GM21717 (cell line): ENCODE results near the gene CHRNB1.

Experiments used
- ATAC-seq: cut with Tn5 transposase; IDR thresholded peaks from one replicate; pipeline ENCODE4 v1.9.1; 2021; ENCODE audit warnings: mild to moderate bottlenecking, moderate library complexity; ENCODE audit not compliant: unreplicated experiment

The CHRNB1 gene, protein sequence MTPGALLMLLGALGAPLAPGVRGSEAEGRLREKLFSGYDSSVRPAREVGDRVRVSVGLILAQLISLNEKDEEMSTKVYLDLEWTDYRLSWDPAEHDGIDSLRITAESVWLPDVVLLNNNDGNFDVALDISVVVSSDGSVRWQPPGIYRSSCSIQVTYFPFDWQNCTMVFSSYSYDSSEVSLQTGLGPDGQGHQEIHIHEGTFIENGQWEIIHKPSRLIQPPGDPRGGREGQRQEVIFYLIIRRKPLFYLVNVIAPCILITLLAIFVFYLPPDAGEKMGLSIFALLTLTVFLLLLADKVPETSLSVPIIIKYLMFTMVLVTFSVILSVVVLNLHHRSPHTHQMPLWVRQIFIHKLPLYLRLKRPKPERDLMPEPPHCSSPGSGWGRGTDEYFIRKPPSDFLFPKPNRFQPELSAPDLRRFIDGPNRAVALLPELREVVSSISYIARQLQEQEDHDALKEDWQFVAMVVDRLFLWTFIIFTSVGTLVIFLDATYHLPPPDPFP

DNA sequence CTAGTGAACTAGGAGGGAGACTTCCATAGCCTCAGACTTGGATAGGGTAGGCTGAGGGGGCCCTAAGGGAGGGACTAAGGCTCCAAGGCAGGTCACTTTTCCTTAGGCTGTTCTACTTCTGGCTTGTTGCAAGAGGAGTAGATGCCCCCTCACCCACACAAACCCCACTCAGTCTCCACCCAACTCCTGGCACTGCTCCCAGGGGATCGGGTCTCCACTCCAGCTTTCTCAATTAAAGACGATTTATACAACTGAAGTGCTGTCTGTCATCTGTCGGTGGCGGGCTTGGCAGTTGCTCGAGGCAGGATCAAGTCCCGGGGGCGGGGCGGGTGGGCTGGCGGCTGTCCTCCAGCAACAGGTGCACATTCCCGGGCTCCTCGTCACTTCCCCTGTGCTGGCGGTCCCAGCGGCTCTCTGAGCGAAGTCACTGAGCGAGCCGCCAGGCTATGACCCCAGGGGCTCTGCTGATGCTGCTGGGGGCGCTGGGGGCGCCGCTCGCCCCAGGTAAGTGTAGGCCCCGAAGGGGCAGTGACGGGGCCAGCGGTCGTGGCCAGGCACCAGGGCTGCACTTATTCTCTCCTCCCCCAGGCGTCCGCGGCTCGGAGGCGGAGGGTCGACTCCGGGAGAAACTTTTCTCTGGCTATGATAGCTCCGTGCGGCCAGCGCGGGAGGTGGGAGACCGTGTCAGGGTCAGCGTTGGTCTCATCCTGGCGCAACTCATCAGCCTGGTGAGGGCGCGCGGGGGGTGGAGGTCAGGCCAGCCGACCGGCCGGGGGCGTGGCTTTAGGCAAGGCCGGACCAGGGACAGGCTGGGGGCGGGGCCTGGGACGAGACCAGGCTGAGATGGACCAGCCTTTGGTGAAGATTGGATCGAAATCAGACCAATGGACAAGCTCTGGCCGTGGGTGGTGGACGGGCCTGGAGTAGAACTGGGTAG lies at the start of gene CHRNB1:
TSS of gene CHRNB1 (plus strand) at position 380 of the 937 bp plus-strand sequence. CDS start at position 447, 67 bp downstream.
- ATAC-seq: no peak

DNA sequence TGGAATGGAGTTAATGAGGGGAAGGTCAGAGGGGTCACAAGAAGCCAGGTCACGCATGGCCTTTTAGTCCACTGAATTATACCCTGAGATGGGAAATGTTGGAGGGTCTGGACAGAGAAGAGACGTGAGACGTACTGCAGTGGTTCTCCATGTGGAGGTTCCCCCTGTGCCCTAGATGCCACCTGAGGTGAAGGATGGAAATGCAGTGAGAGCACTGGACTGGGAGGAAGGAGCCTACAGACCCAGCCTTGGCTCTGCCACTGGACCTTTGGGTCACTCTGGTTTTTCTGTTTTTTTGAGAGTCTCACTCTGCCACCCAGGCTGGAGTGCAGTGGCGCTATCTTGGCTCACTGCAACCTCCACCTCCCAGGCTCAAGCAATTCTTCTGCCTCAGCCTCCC lies 48.7 kb upstream of the CHRNB1 start:
- ATAC-seq: no peak

DNA sequence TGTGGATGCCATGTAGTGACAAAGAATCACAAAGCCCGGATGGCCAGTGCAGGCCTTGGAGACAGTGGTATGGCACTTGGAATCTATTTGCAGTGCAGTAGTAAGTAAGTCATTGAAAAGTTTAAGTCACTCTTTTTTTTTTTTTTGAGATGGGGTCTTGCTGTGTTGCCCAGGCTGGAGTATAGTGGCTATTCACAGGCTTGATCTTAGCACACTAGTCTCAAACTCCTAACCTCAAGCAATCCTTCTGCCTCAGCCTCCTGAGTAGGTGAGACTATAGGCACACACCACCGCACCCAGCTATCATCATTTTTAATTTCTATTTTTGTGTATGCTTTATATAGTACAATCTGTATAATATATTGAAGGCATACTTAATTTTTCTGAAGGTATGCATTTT lies 46.2 kb upstream of the CHRNB1 start:
- ATAC-seq: no peak

DNA sequence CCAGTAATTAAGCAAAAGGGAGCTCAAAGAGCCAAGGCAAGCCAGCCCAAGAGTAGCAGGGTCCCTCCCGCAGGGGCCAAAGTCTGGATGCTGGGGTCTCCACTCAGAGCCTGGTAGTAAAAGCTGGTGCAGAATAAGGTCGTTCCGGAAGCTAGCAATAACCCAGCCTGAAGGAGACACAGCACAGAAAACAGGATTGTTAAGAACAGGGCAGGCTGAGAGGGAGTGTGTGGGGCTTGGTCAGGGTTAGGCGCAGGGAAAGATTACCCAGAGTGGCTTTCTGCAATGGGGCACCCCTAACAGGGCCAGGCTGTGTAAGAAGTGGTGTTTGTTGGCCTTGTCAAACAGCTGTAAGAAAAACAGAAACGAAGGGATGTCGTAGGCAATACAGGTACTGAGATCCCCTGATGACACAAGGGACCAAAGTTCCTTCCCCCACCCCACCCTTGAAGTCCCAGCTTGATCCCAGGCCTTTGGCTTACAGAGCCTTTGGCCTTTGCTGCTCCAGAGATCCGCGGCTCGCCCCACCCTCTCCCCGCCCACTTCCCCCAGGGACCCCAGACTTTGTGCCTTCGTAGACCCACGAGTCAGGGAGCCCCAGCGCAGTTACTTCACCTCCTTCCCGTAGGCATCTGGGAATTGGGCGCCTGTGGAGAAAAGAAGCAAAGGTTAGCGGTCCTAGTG lies 41.7 kb upstream of the CHRNB1 start:
- ATAC-seq: no peak

DNA sequence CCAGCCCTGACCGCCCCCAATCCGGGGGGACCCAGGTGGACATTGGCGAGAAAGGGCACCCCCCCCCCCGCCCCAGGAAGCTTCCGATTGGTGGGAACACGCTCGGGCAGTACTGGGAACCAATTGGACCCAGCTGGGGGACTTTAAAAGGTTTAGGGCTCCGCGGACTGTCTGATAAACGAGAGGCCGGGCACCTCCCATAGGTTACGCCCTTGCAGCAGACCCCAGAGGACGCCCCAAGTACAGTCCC lies 41.2 kb upstream of the CHRNB1 start:
- ATAC-seq: no peak

DNA sequence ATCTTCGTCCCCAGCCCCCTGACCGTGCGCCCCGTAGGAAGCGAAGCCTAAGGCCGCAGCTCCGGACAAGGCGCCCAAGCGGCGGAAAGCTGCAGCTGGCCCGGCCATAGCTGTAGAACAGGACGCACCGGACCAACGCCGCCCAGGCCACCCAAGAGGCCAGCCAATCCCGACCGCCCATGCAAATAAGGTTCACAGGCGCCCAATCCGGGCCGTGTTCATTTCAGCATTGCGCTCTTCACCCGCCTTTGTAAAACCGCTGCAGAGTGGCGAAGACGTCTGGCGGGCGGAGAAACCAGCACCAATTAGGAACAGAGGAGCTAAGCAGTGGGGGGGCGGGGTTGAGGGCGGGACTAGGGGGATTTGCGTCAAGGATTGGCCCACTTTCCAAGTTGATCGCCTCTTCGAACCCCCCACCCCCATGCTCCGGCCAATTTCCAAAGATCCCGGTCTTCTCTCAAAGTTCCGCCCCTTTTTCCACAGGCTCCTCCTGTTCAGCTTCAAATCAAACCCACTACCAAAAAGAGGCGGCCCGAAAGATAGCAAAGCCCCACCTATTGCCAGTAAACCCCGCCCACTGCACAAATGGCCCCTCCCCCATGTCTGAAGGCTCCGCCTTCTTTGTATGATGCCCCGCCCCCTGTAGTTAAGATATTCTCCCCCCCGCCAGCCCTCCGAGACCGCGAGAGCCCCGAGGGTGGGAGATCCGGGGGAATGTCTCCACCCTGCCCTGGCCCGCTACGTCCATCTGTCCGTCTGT lies 40.7 kb upstream of the CHRNB1 start, which contains the start of gene TMEM256:
TSS of gene TMEM256 (minus strand) at position 121 of the 760 bp plus-strand sequence. CDS start at position 108, 13 bp downstream.
- ATAC-seq: peak; percentile 75

DNA sequence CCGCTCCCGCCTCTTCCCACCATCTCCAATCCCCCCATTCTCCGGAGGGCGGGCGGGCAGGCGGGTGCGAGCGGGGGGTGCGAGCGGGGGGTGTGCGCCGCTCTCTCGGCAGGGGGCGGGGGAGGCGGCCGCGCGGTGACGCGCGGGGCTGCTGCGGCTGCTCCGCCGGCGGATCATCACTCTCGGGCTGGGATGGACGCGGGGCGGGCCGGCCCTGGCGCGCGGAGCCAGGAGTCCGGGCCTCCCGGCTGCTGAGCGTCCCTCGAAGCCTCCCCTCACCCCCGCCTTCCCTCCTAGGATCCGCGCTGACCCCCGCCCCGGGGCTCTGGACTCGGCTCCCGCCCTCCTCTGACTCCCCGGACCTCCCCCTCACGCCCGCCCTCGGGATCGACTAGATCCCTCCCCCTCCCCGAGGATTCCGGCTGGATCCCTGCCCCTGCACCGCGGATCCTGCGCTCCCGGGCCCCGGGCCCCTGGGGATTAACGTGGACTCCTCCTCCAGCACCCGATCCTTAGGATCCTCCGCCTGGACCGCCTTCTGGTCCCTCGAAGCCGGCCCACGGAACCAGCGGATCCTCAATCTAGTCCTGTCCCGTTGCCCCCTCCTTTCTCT lies 40.0 kb upstream of the CHRNB1 start:
- ATAC-seq: peak; percentile 7

DNA sequence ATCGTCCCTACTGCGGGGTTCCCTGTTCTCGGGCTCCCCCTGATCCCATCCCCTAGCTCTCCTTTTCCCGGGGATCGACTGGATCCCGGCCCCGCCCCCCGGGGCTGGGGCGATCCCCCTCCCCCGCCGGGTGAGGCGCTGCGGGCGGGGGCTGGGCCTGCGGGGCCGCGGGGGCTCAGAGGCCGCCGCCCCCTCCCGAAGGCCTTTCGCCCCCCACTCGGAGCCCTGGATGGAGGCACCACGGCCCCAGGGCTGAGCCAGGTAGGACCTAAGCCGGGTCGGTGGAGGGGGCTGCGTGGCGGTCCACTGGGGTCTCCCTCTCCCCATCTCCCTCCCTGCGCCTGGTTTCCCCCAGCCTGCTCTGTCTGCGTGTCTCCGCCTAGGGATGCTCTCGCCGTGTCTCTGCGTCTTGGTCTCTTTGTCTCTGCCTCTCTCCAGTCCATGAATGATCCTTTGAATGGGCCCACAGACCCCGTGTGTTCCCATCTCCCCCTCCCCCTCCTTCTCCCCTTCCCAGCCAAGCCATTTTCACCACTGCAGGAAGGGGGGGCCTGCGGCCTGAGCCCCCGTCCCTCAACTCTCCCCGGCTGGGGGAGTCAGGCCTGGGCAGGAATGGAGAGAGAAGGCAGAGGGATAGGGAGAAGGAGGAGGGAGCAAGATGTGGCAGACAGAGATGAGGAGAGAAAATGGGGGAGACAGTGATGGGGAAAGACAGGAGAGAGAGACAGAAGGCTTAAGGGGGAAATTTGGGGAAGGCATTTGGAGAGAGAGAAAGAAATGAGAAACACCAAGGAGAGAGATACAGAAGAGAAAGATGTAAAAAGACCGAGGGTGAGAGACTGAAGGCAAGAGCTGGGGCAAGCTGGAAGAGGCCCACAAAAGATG lies 39.3 kb upstream of the CHRNB1 start:
- ATAC-seq: no peak

DNA sequence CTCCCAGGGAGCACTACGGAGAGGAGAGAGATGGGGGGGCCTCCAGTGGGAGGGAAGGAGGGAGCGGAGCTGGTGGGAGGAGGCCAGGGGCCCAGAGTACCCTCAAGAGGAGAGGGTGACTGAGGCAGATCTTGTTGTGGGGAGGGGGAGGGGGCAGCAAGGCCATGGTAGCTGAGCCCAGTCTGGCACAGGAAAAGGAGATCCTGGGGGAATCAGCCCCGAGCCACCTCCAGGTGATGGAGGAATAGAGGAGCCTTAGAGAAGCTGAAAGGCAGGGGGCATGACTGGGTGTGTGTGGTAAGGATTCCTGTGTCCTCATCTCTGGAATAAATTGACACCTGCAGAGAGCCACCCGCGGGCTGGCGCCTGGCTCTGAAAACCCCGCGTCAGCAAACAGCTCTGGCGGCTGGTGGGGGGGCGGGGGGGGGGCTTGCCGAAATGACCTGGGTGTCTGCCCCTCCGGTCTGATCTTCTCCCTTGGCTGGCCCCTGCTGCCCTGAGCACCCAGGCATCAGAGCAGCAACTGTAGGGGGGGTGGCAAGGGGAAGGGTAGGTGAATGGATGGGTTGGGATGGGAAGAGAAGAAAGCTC lies 38.5 kb upstream of the CHRNB1 start:
- no peak for ATAC-seq

DNA sequence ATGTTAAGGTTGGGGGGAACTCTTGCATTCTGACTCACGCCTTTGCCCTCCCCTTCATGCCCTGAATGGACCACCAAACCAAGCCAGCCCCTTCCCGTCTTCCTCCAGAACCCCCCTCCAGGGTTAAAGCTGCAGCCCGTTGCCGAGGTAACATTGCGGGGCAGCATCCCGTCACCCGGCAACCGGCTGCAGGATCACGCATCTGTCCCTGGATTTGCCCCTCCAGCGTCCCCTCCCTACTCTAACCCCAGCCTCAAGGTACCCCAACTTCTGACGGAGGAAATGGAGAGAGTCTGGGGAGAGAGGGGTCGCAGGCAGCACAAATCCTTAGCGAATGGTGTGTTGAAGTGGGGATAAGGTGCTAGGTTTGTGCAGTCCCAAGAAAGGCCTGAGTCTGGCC lies 37.8 kb upstream of the CHRNB1 start:
- ATAC-seq: no peak

DNA sequence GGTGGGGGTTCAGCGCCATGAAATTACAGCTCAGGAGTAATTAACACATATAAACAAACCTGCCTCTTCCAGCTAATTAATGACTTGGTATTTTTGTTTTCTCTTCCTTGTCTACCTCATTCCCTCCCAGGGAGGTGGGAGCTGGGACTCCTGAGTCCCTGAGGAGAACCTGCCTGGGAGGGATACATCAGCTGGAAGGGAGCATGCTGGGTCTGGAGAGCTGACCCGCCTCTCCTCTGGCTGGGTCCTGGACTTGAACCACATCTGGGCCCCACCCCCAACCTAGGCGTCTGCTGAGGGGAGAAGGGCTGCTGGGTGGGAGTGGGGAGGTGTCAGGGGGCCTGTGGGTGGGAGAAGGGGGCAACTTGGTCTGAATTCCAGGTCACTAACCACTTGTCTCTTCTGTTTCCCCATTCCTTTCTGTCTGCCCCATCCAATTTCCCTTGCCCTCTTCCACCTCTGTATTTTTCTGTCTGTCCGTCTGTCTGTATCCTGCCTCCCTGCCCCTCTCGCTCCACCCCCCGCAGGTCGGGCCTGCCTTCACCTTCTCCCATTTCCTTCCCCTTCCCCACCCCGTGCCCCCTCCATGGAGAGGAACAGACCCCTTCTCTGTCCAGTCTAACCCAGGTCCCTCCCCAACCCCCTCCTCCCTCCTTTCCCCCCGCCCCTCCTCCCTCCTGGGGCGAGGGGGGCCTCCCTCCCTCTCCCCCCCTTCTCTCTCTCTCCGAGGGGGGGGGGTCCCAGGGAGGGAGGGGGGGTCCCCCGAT lies 37.2 kb upstream of the CHRNB1 start, which contains the start of gene NLGN2:
TSS of gene NLGN2 (plus strand) at position 361 of the 767 bp plus-strand sequence. CDS start 411 bp downstream, outside the sequence.
- ATAC-seq: no peak

DNA sequence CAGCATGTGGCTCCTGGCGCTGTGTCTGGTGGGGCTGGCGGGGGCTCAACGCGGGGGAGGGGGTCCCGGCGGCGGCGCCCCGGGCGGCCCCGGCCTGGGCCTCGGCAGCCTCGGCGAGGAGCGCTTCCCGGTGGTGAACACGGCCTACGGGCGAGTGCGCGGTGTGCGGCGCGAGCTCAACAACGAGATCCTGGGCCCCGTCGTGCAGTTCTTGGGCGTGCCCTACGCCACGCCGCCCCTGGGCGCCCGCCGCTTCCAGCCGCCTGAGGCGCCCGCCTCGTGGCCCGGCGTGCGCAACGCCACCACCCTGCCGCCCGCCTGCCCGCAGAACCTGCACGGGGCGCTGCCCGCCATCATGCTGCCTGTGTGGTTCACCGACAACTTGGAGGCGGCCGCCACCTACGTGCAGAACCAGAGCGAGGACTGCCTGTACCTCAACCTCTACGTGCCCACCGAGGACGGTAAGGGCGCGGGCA lies 36.6 kb upstream of the CHRNB1 start:
- ATAC-seq: no peak

DNA sequence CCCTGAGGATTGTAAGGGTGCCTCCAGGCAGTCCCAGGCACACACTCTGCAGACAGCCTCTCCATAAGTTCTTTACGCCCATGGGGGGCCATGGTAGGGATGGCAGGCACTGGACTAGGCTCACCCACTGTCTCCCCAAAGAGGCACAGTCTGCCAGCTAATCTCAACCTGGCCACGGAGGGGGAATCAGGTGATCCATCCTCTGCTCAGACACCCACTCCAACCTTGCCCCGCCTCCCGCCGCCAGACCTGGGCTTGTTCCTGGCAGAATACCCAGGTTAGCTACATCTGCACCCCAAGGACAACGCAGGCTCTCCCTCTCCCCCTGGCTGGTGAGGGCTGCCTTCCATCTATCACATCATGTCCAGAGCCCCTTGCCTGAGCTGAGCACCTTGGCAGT lies 36.0 kb upstream of the CHRNB1 start:
- no peak for ATAC-seq

DNA sequence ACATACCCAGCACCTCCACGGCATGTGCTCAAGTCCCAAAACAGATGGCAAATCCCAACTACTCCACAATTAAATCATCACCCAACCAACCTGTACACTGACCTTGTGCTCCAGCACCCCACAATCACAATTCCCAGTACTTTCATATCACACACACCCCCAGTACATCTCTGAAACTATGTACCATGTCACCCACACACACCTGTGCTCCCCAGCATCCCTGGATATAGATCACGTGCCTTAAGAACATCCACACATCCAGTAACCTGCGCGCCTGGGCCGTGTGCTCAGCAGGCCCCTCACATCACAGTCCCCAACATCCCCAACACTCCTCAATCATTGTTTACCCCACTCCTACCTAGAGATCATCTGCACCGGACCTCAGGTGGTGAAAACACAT lies 35.1 kb upstream of the CHRNB1 start:
- no peak for ATAC-seq

DNA sequence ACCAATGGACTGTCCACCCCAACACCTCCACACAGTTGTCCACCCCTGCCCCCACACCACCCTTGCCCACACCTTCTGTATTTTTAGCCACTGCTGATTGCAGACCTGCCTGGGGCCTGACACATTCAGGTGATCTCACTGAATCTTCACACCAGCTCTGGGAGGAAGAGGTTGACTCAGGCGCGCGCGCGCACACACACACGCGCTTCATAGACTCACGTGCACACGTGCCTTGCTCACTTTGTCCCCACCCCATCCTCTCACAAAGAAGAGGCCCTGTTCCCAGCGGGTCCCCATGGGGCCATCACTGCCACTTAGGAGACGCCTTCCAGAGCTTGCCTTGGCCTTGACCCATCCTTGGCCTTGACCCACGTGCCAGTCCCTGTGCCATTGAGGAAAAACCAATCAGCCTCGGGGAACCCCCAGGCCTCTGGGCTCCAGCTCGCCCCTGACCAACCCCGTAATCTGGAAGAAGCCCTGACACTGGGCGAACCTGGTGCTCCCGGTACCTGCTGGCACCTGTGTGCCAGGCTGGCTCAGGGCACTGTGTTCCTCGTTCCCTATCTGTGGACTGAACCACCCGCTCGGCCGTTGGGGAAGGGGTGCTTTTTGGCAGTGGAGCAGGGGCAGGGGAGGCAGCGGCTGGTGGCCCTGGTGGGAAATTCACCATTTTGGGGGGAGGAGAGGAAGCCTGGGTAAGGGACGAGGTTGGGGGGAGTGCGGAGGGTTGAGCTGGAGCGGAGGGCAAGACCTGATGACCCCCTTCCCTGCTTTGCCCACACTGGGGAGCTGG lies 34.0 kb upstream of the CHRNB1 start:
- no peak for ATAC-seq

DNA sequence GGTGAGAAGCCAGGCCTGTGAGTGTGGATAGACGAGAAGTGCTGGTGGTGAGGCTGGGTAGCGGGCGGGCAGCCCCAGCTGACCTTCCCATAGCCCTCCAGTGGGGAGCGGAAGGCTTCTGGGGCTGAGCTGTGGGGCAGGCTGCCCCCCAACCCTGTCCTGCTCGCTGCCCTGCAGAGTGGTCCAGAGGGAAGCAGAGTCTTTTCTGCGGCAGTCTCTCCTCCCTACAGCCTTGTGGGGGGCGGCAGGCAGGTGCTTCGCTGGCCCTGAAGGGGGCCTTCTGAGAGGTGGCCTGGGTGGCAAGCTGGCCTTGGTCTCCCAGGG lies 33.5 kb upstream of the CHRNB1 start:
- ATAC-seq: no peak

DNA sequence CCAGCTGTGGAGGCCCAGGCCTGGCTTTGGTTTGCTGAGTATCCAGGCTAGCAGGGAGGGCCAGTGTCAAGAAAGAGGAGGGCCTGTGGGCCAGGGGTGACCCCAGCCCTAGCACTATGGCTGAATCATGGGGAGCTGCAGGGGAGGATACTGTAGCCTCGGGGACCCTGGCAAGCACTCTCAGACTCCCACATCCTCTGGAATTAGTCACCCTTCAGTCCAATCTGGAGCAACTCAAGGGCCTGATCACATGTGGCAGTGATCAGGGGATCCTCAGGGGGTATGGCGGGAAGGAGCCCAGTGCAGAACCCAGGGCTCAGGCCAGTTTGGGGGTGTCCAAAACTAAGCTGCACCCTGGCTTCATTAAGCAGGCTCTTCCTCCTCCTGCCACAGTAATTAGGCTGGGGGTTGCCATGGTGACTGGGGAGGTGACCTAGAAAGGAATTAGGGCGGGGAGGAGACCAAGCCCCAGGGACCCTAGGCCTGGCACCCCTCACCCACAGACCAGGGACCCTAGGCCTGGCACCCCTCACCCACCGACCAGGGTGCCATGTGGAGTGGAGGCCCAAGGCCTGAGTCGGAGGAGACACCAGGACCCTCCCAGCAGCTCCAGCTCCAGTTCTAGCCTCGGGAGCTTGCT lies 31.4 kb upstream of the CHRNB1 start:
- ATAC-seq: no peak
